Heart right ventricle (tissue), 16 donors: ENCODE data around the gene CDH12. TPM values are rescaled to one million over a fixed set of nuclear protein-coding genes. Genes with fewer than 3 reads are reported as not detected.
"Not testable (repeated sequence)": the region's sequence is repeated elsewhere in the genome, so short reads cannot be mapped to it uniquely, and the experiment has no call there.

Experiments used
- ATAC-seq, 8 donors: fragments of 200-7000 bp; cut with Tn5 transposase; one replicate each; pipeline ENCODE4 v1.9.1; 2020; ENCODE audit warnings: mild to moderate bottlenecking in 8 of 8, moderate library complexity in 8 of 8, moderate number of reproducible peaks in 1 of 8
- DNase-seq, 2 donors: peaks; one replicate each; pipeline ENCODE4 v3.0.0-alpha.2; 2020
- H3K27ac ChIP-seq, 10 donors: fragments of 200-600 bp; sonication (generic) in 2 of 10; one replicate each; pipeline versions ENCODE4 v1.5.0 to v1.8.0; 2020 to 2022; ENCODE audit warnings: mild to moderate bottlenecking in 3 of 10
- H3K27me3 ChIP-seq, 7 donors: fragments of 200-600 bp; one replicate each; pipeline ENCODE4 v1.8.0; 2021 to 2022; ENCODE audit warnings: mild to moderate bottlenecking in 2 of 7
- H3K36me3 ChIP-seq, 9 donors: fragments of 200-600 bp; sonication (generic) in 1 of 9; one replicate each; pipeline versions ENCODE4 v1.5.0 to v1.8.0; 2020 to 2022; ENCODE audit warnings: mild to moderate bottlenecking in 2 of 9
- H3K4me1 ChIP-seq, 9 donors: fragments of 200-600 bp; sonication (generic) in 1 of 9; one replicate each; pipeline versions ENCODE4 v1.5.0 to v1.8.0; 2020 to 2022; ENCODE audit warnings: mild to moderate bottlenecking in 4 of 9
- H3K4me3 ChIP-seq, 10 donors: fragments of 200-600 bp; sonication (generic) in 2 of 10; one replicate each; pipeline versions ENCODE4 v1.5.0 to v1.8.0; 2020 to 2022; ENCODE audit warnings: mild to moderate bottlenecking in 7 of 10, moderate library complexity in 2 of 10
- H3K9me3 ChIP-seq, 11 donors: fragments of 200-600 bp in 10 of 11; sonication (generic) in 2 of 11; one replicate each; pipeline versions ENCODE4 v1.5.0 to v1.8.0; 2013 to 2022; ENCODE audit warnings: mild to moderate bottlenecking in 2 of 11, control low read depth in 1 of 11, moderate library complexity in 1 of 11
- CTCF ChIP-seq, 9 donors: fragments of 200-600 bp; sonication (generic) in 2 of 9; IDR thresholded peaks; one replicate each; pipeline versions ENCODE4 v1.5.0 to v1.8.0; 2021 to 2022; ENCODE audit warnings: antibody characterized with exemption in 9 of 9, mild to moderate bottlenecking in 5 of 9, moderate library complexity in 1 of 9
- WGBS, 2 donors: extraction: QIAGEN DNeasy Blood & Tissue Kit; methylation state at CpG; one replicate each; pipeline ENCODE4 v1.1.7; 2013; ENCODE audit warnings: inconsistent platforms in 1 of 2; 5-methylcytosine and 5-hydroxymethylcytosine counted together
- intact Hi-C, 10 donors: fragments of 100-400 bp; cut with DNase I; formaldehyde crosslinking; loops; one replicate each; pipeline versions ENCODE4 v1.11.1 to v1.14.2; 2022
- polyA plus RNA-seq, 2 donors: library from polyadenylated mRNA; stranded (reverse); fragments of 200-250 nt; gene quantifications; one replicate each; pipeline ENCODE4 v1.2.3, GENCODE V29; 2013
- total RNA-seq, 10 donors: library from RNA; stranded (reverse); fragmentation: NEBNext Ultra II Directional in 3 of 10; extraction: Animal tissue kit (Norgen Biotek cat#: 25700) in 3 of 10; gene quantifications; one replicate each; pipeline versions ENCODE4 v1.2.1 to v1.2.4, GENCODE V29; 2021 to 2023
- donor health status: Arrhythmogenic right ventricular cardiomyopathy.
- donor health status: ischemic (EF 13 %, LVEDD 7.1; RV severe dilation, severe dysfunction).
- donor health status: healthy with polysubstance abuse.
- donor health status: DM: no; HTN: yes; CAD: no.
- donor health status: DM: no; HTN: no; CAD: no.
- donor health status: ischemic (EF 25% LVEDD 6.9; RV normal size, moderate dysfunction).
- donor health status: ischemic (EF 25% LVEDD 5.7; RV mildly dilated, moderate dysfunction).
- donor health status: healthy.
- donor health status: DM: yes; HTN: yes; CAD: no.
- donor health status: Ischemic cardiomyopathy.
- donor health status: ischemic (EF 35%, LVEDD 5.7; RV mildly dilated, moderate dysfunction).
- donor health status: nonischemic (EF 11% LVEDD 7.7; RV severe dilation, severe dysfunction).
- donor health status: DM: yes; HTN: yes; CAD: no.
- donor health status: PGD.
- donor health status: ischemic (EF 29% LVEDD 5.4; RV normal size, mild dysfunction).
- donor health status: nonischemic (EF 23%, LVEDD 6.1; RV moderate dilation, normal function).

The CDH12 gene
- total and polyA plus RNA-seq, 12 donors = not detected

DNA sequence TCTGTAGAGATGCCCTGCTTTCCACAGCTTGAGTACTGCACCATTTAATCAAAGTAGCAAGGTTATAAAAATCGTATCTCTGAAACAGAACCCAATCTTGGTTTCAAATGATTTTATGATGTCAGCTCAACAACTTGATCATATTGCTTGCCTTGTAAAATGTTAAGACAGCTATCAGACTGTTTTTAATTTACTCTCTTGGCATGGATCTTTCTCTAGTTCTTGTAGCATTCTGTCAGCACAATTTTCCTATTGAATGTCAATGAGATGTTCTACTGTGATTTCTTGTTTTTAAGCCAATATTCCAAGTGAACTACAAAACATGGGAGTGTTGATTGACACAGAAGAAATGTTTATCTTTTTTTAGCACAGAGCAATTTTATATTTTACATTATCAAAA, 313.4 kb downstream of the CDH12 start:
- DNase-seq = no peak
- Histone ChIP-seq H3K36me3 (no peaks in the 10 kb centered on the region), H3K27ac (no peak overlapping the region), H3K9me3 (peaks cover 0 to 25% (median 0%) of the 10 kb centered on the region in 11 donors), H3K4me3 (no peak overlapping the region), H3K27me3 (no peaks in the 10 kb centered on the region), H3K4me1 (no peaks in the 10 kb centered on the region)
- WGBS, 2 donors = 76 to 79% methylated on average over 1 of the region's 1 CpG
- intact Hi-C loops = loop anchor here in 1 of 10 donors (5.0 kb wide), 1 partner anchor 1293 kb away; no protein-coding TSS in a partner anchor
- ATAC-seq = no peak
- no peak for TF ChIP-seq CTCF (IDR thresholded peaks at IDR 0.05)

- no peak for DNase-seq
- Histone ChIP-seq H3K27me3 (no peaks in the 10 kb centered on the region), H3K4me3 (no peak overlapping the region), H3K9me3 (peaks cover 0 to 13% (median 0%) of the 10 kb centered on the region in 11 donors), H3K36me3 (no peaks in the 10 kb centered on the region), H3K27ac (no peak overlapping the region), H3K4me1 (no peaks in the 10 kb centered on the region)
- ATAC-seq = no peak
- WGBS, 2 donors = 63 to 68% methylated on average over 4 of the region's 4 CpGs
- no peak for TF ChIP-seq CTCF (IDR thresholded peaks at IDR 0.05)
- intact Hi-C loops = no loop called here
Observed at GRCh38 chr5:22531986-22532385, 321.2 kb downstream of the CDH12 start.

DNA sequence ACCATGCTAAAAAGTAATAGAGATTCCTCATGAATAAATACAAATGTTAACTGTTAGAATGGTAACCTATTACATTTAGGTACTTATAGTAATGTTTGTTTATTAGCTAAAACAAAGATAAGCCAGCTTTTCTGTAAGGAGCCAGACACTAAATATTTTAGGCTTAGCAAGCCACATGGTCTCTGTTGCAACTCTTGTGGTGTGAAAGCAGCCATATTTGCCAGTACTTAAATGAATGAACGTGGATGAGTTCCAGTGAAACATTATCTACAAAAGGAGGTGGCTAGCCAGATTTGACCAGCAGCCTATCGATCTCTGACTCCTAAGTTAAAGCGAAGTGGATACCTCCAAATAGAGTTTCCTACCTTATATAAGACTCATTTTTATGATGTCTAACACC, 331.6 kb downstream of the CDH12 start:
- intact Hi-C loops = no loop called here
- 62 to 70% methylated on average over 3 of the region's 3 CpGs for WGBS, 2 donors
- Histone ChIP-seq H3K27ac (no peak overlapping the region), H3K4me3 (no peak overlapping the region), H3K4me1 (no peaks in the 10 kb centered on the region), H3K27me3 (no peaks in the 10 kb centered on the region), H3K36me3 (no peaks in the 10 kb centered on the region), H3K9me3 (peaks cover 0 to 15% (median 0%) of the 10 kb centered on the region in 11 donors)
- no peak for TF ChIP-seq CTCF (IDR thresholded peaks at IDR 0.05)
- no peak for DNase-seq
- ATAC-seq = no peak

GRCh38 chr5:22516497-22516896, 336.6 kb downstream of the CDH12 start:
- H3K27ac ChIP-seq, ATAC-seq, H3K36me3 ChIP-seq, DNase-seq, H3K4me1 ChIP-seq, intact Hi-C loops, H3K27me3 ChIP-seq, H3K4me3 ChIP-seq, H3K9me3 ChIP-seq: not testable (repeated sequence)
- 90 to 91% methylated on average over 7 of the region's 7 CpGs for WGBS, 2 donors

DNA sequence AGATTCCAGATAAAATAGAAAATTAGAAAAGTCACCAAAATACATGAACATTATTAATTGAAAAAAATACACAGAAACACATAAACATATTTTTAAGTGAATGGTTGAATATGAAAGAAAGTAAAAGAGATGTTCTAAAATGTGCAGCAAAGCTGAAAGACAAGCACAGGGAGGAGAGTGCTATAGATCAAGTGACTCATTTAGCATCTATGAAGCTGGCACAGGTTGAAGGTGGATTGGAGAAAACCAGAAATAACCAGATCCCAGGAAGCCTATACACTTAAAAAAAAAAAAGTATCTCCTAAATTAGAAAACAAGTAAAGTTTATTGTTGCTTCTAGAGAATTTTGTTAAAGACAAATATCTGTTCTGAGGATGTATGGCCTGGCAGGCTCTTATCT, 338.9 kb downstream of the CDH12 start:
- intact Hi-C loops = no loop called here
- Histone ChIP-seq H3K4me1 (no peaks in the 10 kb centered on the region), H3K27ac (no peak overlapping the region), H3K36me3 (no peaks in the 10 kb centered on the region), H3K27me3 (no peaks in the 10 kb centered on the region), H3K9me3 (no peaks in the 10 kb centered on the region), H3K4me3 (no peak overlapping the region)
- DNase-seq (no peak), ATAC-seq (no peak)
- TF ChIP-seq CTCF (IDR thresholded peaks at IDR 0.05) = no peak
